HL-60 (cell line): ENCODE measurements around the gene ALK.

Source experiments
- DNase-seq, 2 experiments: peaks; one replicate each; pipeline ENCODE4 v3.0.0-alpha.2; 2010 to 2020; ENCODE audit warnings: low read depth in 1 of 2, low spot score in 1 of 2
- H3K27ac ChIP-seq: fragments of 250-450 bp; sonication (Bioruptor Pico); replicated peaks from 2 replicates; pipeline ENCODE4 v1.5.1; 2020; ENCODE audit warnings: mild to moderate bottlenecking, moderate library complexity
- H3K27me3 ChIP-seq: fragments of 250-450 bp; sonication (Bioruptor Pico); 2 replicates; pipeline ENCODE4 v1.5.1; 2021; ENCODE audit warnings: mild to moderate bottlenecking, moderate library complexity; ENCODE audit not compliant: insufficient read depth, poor library complexity, severe bottlenecking
- H3K4me3 ChIP-seq: replicated peaks from 2 replicates; pipeline ENCODE4 v1.5.1; 2011; ENCODE audit warnings: mild to moderate bottlenecking, control low read depth, low read length; ENCODE audit not compliant: insufficient read depth
- GABPA ChIP-seq: IDR thresholded peaks from 2 replicates; pipeline ENCODE4 v1.6.1; 2012; ENCODE audit warnings: low read depth
- POLR2AphosphoS5 ChIP-seq: IDR thresholded peaks from 2 replicates; pipeline ENCODE4 v1.6.1; 2012; ENCODE audit warnings: low read depth
- SPI1 ChIP-seq: IDR thresholded peaks from 2 replicates; pipeline ENCODE4 v1.6.1; 2012; ENCODE audit warnings: low read depth, mild to moderate bottlenecking, borderline replicate concordance
- TF ChIP-seq, protein P1 (sequence below): IDR thresholded peaks from one replicate; pipeline ENCODE4 v1.5.1; 2011; ENCODE audit warnings: low read length, control low read depth, inconsistent platforms; ENCODE audit not compliant: insufficient read depth
- TF ChIP-seq, protein P2 (sequence below): IDR thresholded peaks from 2 replicates; pipeline ENCODE4 v1.6.1; 2012; ENCODE audit warnings: low read depth; ENCODE audit not compliant: insufficient replicate concordance

ALK gene

DNA sequence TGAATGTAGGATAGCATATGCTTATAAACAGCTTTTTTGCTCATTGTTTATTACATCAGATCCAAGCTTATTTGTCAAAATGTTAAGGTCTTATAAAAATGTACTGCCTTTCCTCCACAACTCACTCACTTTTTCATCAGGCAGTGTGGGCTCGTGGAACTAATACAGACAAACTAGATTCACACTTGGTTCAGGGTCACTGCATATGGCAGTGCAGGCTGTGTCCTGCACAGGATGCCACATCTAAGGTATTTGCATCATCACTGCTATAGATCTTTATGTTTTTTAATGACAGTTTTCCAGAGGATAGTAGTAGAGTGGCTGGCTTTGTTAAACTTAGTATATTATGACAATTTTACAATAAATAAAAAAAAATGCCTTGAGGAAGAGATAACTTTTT lies 425.2 kb downstream of the ALK start:
- H3K27me3 ChIP-seq, result no peaks in the 10 kb centered on the region
- TF ChIP-seq, protein P1, sequence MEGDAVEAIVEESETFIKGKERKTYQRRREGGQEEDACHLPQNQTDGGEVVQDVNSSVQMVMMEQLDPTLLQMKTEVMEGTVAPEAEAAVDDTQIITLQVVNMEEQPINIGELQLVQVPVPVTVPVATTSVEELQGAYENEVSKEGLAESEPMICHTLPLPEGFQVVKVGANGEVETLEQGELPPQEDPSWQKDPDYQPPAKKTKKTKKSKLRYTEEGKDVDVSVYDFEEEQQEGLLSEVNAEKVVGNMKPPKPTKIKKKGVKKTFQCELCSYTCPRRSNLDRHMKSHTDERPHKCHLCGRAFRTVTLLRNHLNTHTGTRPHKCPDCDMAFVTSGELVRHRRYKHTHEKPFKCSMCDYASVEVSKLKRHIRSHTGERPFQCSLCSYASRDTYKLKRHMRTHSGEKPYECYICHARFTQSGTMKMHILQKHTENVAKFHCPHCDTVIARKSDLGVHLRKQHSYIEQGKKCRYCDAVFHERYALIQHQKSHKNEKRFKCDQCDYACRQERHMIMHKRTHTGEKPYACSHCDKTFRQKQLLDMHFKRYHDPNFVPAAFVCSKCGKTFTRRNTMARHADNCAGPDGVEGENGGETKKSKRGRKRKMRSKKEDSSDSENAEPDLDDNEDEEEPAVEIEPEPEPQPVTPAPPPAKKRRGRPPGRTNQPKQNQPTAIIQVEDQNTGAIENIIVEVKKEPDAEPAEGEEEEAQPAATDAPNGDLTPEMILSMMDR, result no peak
- TF ChIP-seq POLR2AphosphoS5 (no peak), SPI1 (no peak), GABPA (no peak)
- TF ChIP-seq, protein P2, sequence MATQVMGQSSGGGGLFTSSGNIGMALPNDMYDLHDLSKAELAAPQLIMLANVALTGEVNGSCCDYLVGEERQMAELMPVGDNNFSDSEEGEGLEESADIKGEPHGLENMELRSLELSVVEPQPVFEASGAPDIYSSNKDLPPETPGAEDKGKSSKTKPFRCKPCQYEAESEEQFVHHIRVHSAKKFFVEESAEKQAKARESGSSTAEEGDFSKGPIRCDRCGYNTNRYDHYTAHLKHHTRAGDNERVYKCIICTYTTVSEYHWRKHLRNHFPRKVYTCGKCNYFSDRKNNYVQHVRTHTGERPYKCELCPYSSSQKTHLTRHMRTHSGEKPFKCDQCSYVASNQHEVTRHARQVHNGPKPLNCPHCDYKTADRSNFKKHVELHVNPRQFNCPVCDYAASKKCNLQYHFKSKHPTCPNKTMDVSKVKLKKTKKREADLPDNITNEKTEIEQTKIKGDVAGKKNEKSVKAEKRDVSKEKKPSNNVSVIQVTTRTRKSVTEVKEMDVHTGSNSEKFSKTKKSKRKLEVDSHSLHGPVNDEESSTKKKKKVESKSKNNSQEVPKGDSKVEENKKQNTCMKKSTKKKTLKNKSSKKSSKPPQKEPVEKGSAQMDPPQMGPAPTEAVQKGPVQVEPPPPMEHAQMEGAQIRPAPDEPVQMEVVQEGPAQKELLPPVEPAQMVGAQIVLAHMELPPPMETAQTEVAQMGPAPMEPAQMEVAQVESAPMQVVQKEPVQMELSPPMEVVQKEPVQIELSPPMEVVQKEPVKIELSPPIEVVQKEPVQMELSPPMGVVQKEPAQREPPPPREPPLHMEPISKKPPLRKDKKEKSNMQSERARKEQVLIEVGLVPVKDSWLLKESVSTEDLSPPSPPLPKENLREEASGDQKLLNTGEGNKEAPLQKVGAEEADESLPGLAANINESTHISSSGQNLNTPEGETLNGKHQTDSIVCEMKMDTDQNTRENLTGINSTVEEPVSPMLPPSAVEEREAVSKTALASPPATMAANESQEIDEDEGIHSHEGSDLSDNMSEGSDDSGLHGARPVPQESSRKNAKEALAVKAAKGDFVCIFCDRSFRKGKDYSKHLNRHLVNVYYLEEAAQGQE, result no peak
- no peak overlapping the region for H3K27ac ChIP-seq
- H3K4me3 ChIP-seq, result no peak overlapping the region
- DNase-seq, result no peak

DNA sequence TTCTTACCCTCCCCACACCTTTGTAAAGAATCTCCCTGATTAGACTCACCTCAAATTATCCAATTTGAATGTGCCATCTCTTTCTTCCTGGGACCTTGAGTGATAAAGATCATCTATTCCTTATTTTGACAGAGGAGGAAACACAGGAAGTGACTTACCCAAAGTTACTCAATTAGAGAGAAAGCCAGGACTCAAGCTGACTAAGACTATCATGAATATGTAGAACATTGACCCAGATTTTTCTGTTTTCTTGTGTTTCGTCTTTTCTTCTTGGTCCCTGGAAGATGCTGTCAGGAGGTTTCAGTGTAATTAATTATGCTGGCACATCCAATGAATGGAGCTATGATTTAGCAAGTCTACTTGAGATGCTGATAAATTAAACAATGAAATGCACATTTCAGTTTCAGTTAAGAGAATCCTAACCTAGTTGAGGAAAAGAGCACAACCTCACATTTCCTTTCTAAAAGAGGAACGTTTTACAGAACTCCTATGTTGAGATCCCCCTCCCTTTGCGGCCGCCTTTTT lies 425.8 kb downstream of the ALK start:
- TF ChIP-seq SPI1, result no peak
- TF ChIP-seq, protein P1, result no peak
- TF ChIP-seq GABPA, result no peak
- no peak for TF ChIP-seq POLR2AphosphoS5
- TF ChIP-seq, protein P2, result no peak
- no peak overlapping the region for H3K27ac ChIP-seq
- H3K27me3 ChIP-seq, result no peaks in the 10 kb centered on the region
- no peak overlapping the region for H3K4me3 ChIP-seq
- DNase-seq, result no peak

DNA sequence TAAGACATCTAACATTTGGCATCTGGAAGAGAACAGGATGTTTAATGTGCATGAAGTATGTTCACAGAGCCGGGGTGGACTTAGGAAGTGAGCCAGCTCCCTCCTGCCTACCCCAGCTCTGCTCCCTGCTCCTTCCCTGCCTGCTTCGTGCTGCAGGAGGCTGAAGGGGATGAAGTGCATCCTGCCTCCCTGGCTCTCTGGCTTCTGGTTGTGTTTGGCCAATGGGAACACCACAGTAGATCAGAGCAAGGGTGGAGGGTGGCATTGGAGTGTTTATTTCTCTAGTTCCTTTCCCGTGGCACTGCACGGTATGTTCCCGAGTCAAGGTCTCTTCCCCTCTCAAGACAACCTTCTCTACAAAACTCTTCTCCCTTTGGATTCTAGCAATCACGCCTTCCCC lies 426.3 kb downstream of the ALK start:
- TF ChIP-seq SPI1 (no peak), POLR2AphosphoS5 (no peak), GABPA (no peak)
- TF ChIP-seq, protein P1, result no peak
- TF ChIP-seq, protein P2, result no peak
- H3K27me3 ChIP-seq, result no peaks in the 10 kb centered on the region
- H3K4me3 ChIP-seq, result no peak overlapping the region
- H3K27ac ChIP-seq, result no peak overlapping the region
- DNase-seq, result no peak
